Caco-2 (cell line): Measurements from ENCODE around the gene SMIM43. TPM values are rescaled to one million over a fixed set of nuclear protein-coding genes. Genes with fewer than 3 reads are reported as not detected.

Experiments used
- BruUV-seq: library from RNA; stranded (reverse); fragments of 400-500 nt; replicated peaks from 2 replicates; lab custom pipeline; 2021; lab: Mats Ljungman, UMichigan
- CTCF ChIA-PET: fragments of 300-600 bp; sonication (Branson Sonifier 250); formaldehyde crosslinking; loops from one replicate; lab custom pipeline; 2022; ENCODE audit warnings: antibody characterized with exemption; lab: Charles Lee
- POLR2A ChIA-PET: fragments of 300-600 bp; sonication (Branson Sonifier 250); formaldehyde crosslinking; loops from one replicate; lab custom pipeline; 2022; ENCODE audit warnings: antibody characterized with exemption; lab: Charles Lee
- DNase-seq, 2 experiments: peaks; one replicate each; pipeline versions ENCODE4 v3.0.0 to v3.0.0-alpha.2; 2020 to 2022
- H3K27me3 ChIP-seq: replicated peaks from 2 replicates; pipeline ENCODE4 v1.6.0; 2011; ENCODE audit warnings: low read length; ENCODE audit not compliant: control insufficient read depth, insufficient read depth
- H3K36me3 ChIP-seq: 2 replicates; pipeline ENCODE4 v1.5.1; 2011; ENCODE audit warnings: low read length; ENCODE audit not compliant: control insufficient read depth, insufficient read depth
- H3K4me1 ChIP-seq: fragments of 250-450 bp; sonication (Bioruptor Pico); 2 replicates; pipeline ENCODE4 v1.5.1; 2020; ENCODE audit warnings: mild to moderate bottlenecking
- H3K4me3 ChIP-seq: 2 replicates; pipeline ENCODE4 v1.5.1; 2011; ENCODE audit warnings: low read depth, mild to moderate bottlenecking, control low read depth, low read length
- H3K9me3 ChIP-seq: fragments of 250-450 bp; sonication (Bioruptor Pico); 2 replicates; pipeline ENCODE4 v1.5.1; 2020; ENCODE audit warnings: mild to moderate bottlenecking, moderate library complexity
- H3K27ac Mint-ChIP-seq: one replicate; pipeline ENCODE4 v1.8.0; 2022; ENCODE audit warnings: mixed read lengths; ENCODE audit not compliant: unreplicated experiment
- H3K27me3 Mint-ChIP-seq: one replicate; pipeline ENCODE4 v1.8.0; 2022; ENCODE audit warnings: mixed read lengths; ENCODE audit not compliant: insufficient read depth, unreplicated experiment
- H3K36me3 Mint-ChIP-seq: one replicate; pipeline ENCODE4 v1.8.0; 2022; ENCODE audit warnings: mild to moderate bottlenecking, mixed read lengths; ENCODE audit not compliant: insufficient read depth, unreplicated experiment
- H3K4me1 Mint-ChIP-seq: one replicate; pipeline ENCODE4 v1.8.0; 2022; ENCODE audit warnings: low read depth, mixed read lengths; ENCODE audit not compliant: unreplicated experiment
- H3K4me3 Mint-ChIP-seq: one replicate; pipeline ENCODE4 v1.8.0; 2022; ENCODE audit warnings: mild to moderate bottlenecking, moderate library complexity, mixed read lengths; ENCODE audit not compliant: unreplicated experiment
- H3K9me3 Mint-ChIP-seq: one replicate; pipeline ENCODE4 v1.8.0; 2022; ENCODE audit warnings: mixed read lengths; ENCODE audit not compliant: unreplicated experiment
- CTCF ChIP-seq, 2 experiments: fragments of 200-600 bp in 1 of 2; IDR thresholded peaks; 1 replicate in 1 of 2; 2 replicates in 1 of 2; pipeline versions ENCODE4 v1.5.1 to v1.8.0; 2011 to 2022; ENCODE audit warnings: antibody characterized with exemption in 1 of 2, control low read depth in 1 of 2, inconsistent platforms in 1 of 2, low read depth in 1 of 2, low read length in 1 of 2, mild to moderate bottlenecking in 1 of 2, moderate library complexity in 1 of 2; ENCODE audit not compliant: insufficient read depth in 1 of 2, severe bottlenecking in 1 of 2, unreplicated experiment in 1 of 2
- intact Hi-C: fragments of 100-400 bp; cut with micrococcal nuclease; formaldehyde crosslinking; loops from one replicate; pipeline ENCODE4 v1.10.0; 2022; ENCODE audit not compliant: unreplicated experiment
- total RNA-seq: library from RNA; stranded (reverse); gene quantifications from 2 replicates; pipeline ENCODE4 v1.2.3, GENCODE V29; 2022

The SMIM43 gene
- total RNA-seq, 1 experiment from 2014 or later: not detected

- no peak overlapping the region for H3K4me3 ChIP-seq
- no peaks in the 10 kb centered on the region for H3K36me3 ChIP-seq
- Mint-ChIP-seq H3K4me3 (no peak overlapping the region), H3K36me3 (no peaks in the 10 kb centered on the region), H3K27ac (no peak overlapping the region), H3K27me3 (peaks cover 16% of the 10 kb centered on the region), H3K4me1 (no peaks in the 10 kb centered on the region), H3K9me3 (no peaks in the 10 kb centered on the region)
- intact Hi-C loops: no loop called here
- H3K4me1 ChIP-seq: no peaks in the 10 kb centered on the region
- no peaks in the 10 kb centered on the region for H3K9me3 ChIP-seq
- no peak for TF ChIP-seq CTCF (IDR thresholded peaks at IDR 0.05; ENCODE audit: insufficient read depth in 1 of 2, low read depth in 1 of 2, low read length in 1 of 2, severe bottlenecking in 1 of 2, unreplicated experiment in 1 of 2)
- H3K27me3 ChIP-seq: no peaks in the 10 kb centered on the region
- ChIA-PET CTCF (no interaction called here), POLR2A (no interaction called here)
- BruUV-seq: no TSS peak
- DNase-seq: no peak
These were observed 4.4 kb upstream of the SMIM43 start for GRCh38 chr4:121769341-121769740.

DNA sequence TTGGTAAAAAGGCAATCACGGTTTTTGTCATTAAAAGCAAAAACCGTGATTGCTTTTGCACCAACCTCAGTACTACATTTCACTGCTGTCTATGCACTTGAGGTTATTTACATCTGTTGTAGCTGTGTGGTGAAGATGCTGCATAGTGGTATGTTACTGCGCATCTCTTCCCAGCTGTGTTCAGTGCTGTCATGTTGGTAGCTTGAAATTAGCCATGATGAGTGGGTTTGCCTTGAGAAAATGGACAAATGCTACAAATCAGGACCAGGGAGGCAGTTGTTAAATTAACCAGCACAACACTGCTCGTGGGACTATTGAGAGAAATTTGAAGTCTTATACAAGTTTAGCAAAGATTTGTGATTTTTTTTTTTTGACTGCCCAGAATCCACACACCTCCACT, 2.2 kb upstream of the SMIM43 start:
- Mint-ChIP-seq H3K27me3 (peaks cover 14% of the 10 kb centered on the region), H3K4me3 (no peak overlapping the region), H3K36me3 (no peaks in the 10 kb centered on the region), H3K4me1 (no peaks in the 10 kb centered on the region), H3K27ac (no peak overlapping the region), H3K9me3 (no peaks in the 10 kb centered on the region)
- no peak for TF ChIP-seq CTCF (IDR thresholded peaks at IDR 0.05; ENCODE audit: insufficient read depth in 1 of 2, low read depth in 1 of 2, low read length in 1 of 2, severe bottlenecking in 1 of 2, unreplicated experiment in 1 of 2)
- H3K4me1 ChIP-seq: no peaks in the 10 kb centered on the region
- intact Hi-C loops: no loop called here
- ChIA-PET CTCF (no interaction called here), POLR2A (no interaction called here)
- no peak overlapping the region for H3K4me3 ChIP-seq
- no peak for DNase-seq
- no peaks in the 10 kb centered on the region for H3K36me3 ChIP-seq
- H3K27me3 ChIP-seq: no peaks in the 10 kb centered on the region
- H3K9me3 ChIP-seq: no peaks in the 10 kb centered on the region
- BruUV-seq: no TSS peak

GRCh38 chr4:121765971-121766538, 1.1 kb upstream of the SMIM43 start:
- H3K9me3 ChIP-seq: no peaks in the 10 kb centered on the region
- no peak overlapping the region for H3K4me3 ChIP-seq
- H3K36me3 ChIP-seq: no peaks in the 10 kb centered on the region
- H3K4me1 Mint-ChIP-seq: no peaks in the 10 kb centered on the region
- intact Hi-C loops: no loop called here
- H3K36me3 Mint-ChIP-seq: no peaks in the 10 kb centered on the region
- no peaks in the 10 kb centered on the region for H3K9me3 Mint-ChIP-seq
- no TSS peak for BruUV-seq
- H3K27ac Mint-ChIP-seq: no peak overlapping the region
- DNase-seq: no peak
- peaks cover 10% of the 10 kb centered on the region for H3K27me3 Mint-ChIP-seq
- no peaks in the 10 kb centered on the region for H3K4me1 ChIP-seq
- POLR2A ChIA-PET: no interaction called here
- CTCF ChIA-PET: no interaction called here
- H3K4me3 Mint-ChIP-seq: no peak overlapping the region
- TF ChIP-seq CTCF (IDR thresholded peaks at IDR 0.05; ENCODE audit: insufficient read depth in 1 of 2, low read depth in 1 of 2, low read length in 1 of 2, severe bottlenecking in 1 of 2, unreplicated experiment in 1 of 2): no peak
- no peaks in the 10 kb centered on the region for H3K27me3 ChIP-seq
